ENCODE results near the gene RPS21.
A peak's percentile ranks its signal among the peaks of the same experiment; 100 is the strongest.

Gene RPS21

GRCh38 chr20:62377615-62378178 is 9.2 kb upstream of the RPS21 start:
- no peak for TF ChIP-seq CTCF (IDR thresholded peaks at IDR 0.05; ENCODE audit: control extremely low read depth, extremely low read depth, low read depth, missing control alignments)
- ChIA-PET POLR2A (no interaction called here), CTCF (no interaction called here)
- DNase-seq (ENCODE audit: extremely low spot score), result no peak

- ChIA-PET CTCF (no interaction called here), POLR2A (no interaction called here)
- DNase-seq (ENCODE audit: extremely low spot score), result no peak
- no peak for TF ChIP-seq CTCF (IDR thresholded peaks at IDR 0.05; ENCODE audit: control extremely low read depth, extremely low read depth, low read depth, missing control alignments)
Observed at GRCh38 chr20:62378215-62378614, 8.7 kb upstream of the RPS21 start.

- ChIA-PET CTCF (interaction anchor here (0.6 to 3.8 kb wide), 5 partner anchors 13 to 307 kb away, joined by 3 to 22 read pairs (median 4); partner anchors contain the start of gene ADRM1), POLR2A (no interaction called here)
- TF ChIP-seq CTCF (IDR thresholded peaks at IDR 0.05; ENCODE audit: control extremely low read depth, extremely low read depth, low read depth, missing control alignments), result no peak
- DNase-seq (ENCODE audit: extremely low spot score), result no peak
Observed at GRCh38 chr20:62381202-62381797, 5.6 kb upstream of the RPS21 start.

- DNase-seq (ENCODE audit: extremely low spot score), result no peak
- ChIA-PET POLR2A (no interaction called here), CTCF (interaction anchor here (0.6 to 3.8 kb wide), 20 partner anchors 9 to 371 kb away, joined by 3 to 40 read pairs (median 4); partner anchors contain the start of genes ADRM1, CABLES2 and LAMA5)
- TF ChIP-seq CTCF (IDR thresholded peaks at IDR 0.05; ENCODE audit: control extremely low read depth, extremely low read depth, low read depth, missing control alignments), result no peak
Observed at GRCh38 chr20:62381842-62382241, 5.1 kb upstream of the RPS21 start.

GRCh38 chr20:62382306-62383198 is 4.4 kb upstream of the RPS21 start:
- peak; percentile 86 for DNase-seq (ENCODE audit: extremely low spot score)
- TF ChIP-seq CTCF (IDR thresholded peaks at IDR 0.05; ENCODE audit: control extremely low read depth, extremely low read depth, low read depth, missing control alignments), result peak; percentile 96
- ChIA-PET CTCF (interaction anchor here (0.6 to 3.8 kb wide), 36 partner anchors 9 to 414 kb away, joined by 3 to 40 read pairs (median 4); partner anchors contain the start of genes ADRM1, CABLES2, LAMA5 and MRGBP), POLR2A (no interaction called here)

- ChIA-PET CTCF (interaction anchor here (1.4 to 2.0 kb wide), 2 partner anchors 86 to 87 kb away, joined by 3 to 8 read pairs; no protein-coding TSS in a partner anchor), POLR2A (interaction anchor here (0.6 to 1.1 kb wide), 7 partner anchors 8 to 1816 kb away, joined by 3 to 6 read pairs (median 5); no protein-coding TSS in a partner anchor)
- TF ChIP-seq CTCF (IDR thresholded peaks at IDR 0.05; ENCODE audit: control extremely low read depth, extremely low read depth, low read depth, missing control alignments), result no peak
- no peak for DNase-seq (ENCODE audit: extremely low spot score)
Observed at GRCh38 chr20:62387219-62387913, 463 bp downstream of the RPS21 start.
